PC-3 (cell line): ENCODE data around the gene MAB21L1. TPM values are rescaled to one million over a fixed set of nuclear protein-coding genes. Genes with fewer than 3 reads are reported as not detected.

Experiments used
- ATAC-seq: fragments of 200-7000 bp; cut with Tn5 transposase; 2 replicates; pipeline ENCODE4 v1.9.1; 2020; ENCODE audit warnings: mild to moderate bottlenecking, moderate library complexity
- Bru-seq: library from RNA; stranded (reverse); fragments of 400-500 nt; gene quantifications from one replicate; lab custom pipeline; 2021; lab: Mats Ljungman, UMichigan
- BruChase-seq, 2 experiments: library from RNA; stranded (reverse); fragments of 400-500 nt; gene quantifications; one replicate each; lab custom pipeline; 2021; lab: Mats Ljungman, UMichigan
- BruUV-seq: library from RNA; stranded (reverse); fragments of 400-500 nt; replicated peaks from 2 replicates; lab custom pipeline; 2021; lab: Mats Ljungman, UMichigan
- CTCF ChIA-PET: fragments of 300-600 bp; sonication (Branson Sonifier 250); formaldehyde crosslinking; loops from one replicate; lab custom pipeline; 2022; ENCODE audit warnings: antibody characterized with exemption; lab: Charles Lee
- POLR2A ChIA-PET: fragments of 300-600 bp; sonication (Branson Sonifier 250); formaldehyde crosslinking; loops from one replicate; lab custom pipeline; 2022; ENCODE audit warnings: antibody characterized with exemption; ENCODE audit not compliant: unreplicated experiment; lab: Charles Lee
- DNase-seq: peaks from one replicate; pipeline ENCODE4 v3.0.0-alpha.2; 2015
- H2AFZ ChIP-seq: fragments of 300-600 bp; sonication (generic); 2 replicates; pipeline ENCODE4 v1.6.0; 2016; ENCODE audit warnings: antibody characterized with exemption, low read length
- H3F3A ChIP-seq: fragments of 300-600 bp; sonication (generic); one replicate; pipeline ENCODE4 v1.6.0; 2017; ENCODE audit warnings: antibody characterized with exemption, low read length, control low read depth, mild to moderate bottlenecking; ENCODE audit not compliant: unreplicated experiment
- H3K27ac ChIP-seq: fragments of 300-600 bp; sonication (generic); 2 replicates; pipeline ENCODE4 v1.5.1; 2016; ENCODE audit warnings: mild to moderate bottlenecking, low read length
- H3K27me3 ChIP-seq: fragments of 300-600 bp; sonication (generic); 2 replicates; pipeline ENCODE4 v1.6.1; 2016; ENCODE audit warnings: low read length, mixed read lengths
- H3K36me3 ChIP-seq: fragments of 300-600 bp; sonication (generic); 2 replicates; pipeline ENCODE4 v1.6.1; 2016; ENCODE audit warnings: low read depth, mixed run types, low read length, mixed read lengths
- H3K4me1 ChIP-seq: fragments of 300-600 bp; sonication (generic); 2 replicates; pipeline ENCODE4 v1.5.1; 2016; ENCODE audit warnings: low read length; ENCODE audit not compliant: insufficient read depth
- H3K4me2 ChIP-seq: fragments of 300-600 bp; sonication (generic); 2 replicates; pipeline ENCODE4 v1.6.0; 2016; ENCODE audit warnings: low read length
- H3K4me3 ChIP-seq: fragments of 300-600 bp; sonication (generic); 2 replicates; pipeline ENCODE4 v1.5.1; 2016; ENCODE audit warnings: mild to moderate bottlenecking, low read length, mixed read lengths
- H3K79me2 ChIP-seq: fragments of 300-600 bp; sonication (generic); 2 replicates; pipeline ENCODE4 v1.6.1; 2017; ENCODE audit warnings: low read length, mixed read lengths
- H3K9ac ChIP-seq: fragments of 300-600 bp; sonication (generic); 2 replicates; pipeline ENCODE4 v1.6.0; 2016; ENCODE audit warnings: mild to moderate bottlenecking, low read length
- H3K9me2 ChIP-seq: fragments of 300-600 bp; sonication (generic); replicated peaks from 2 replicates; pipeline ENCODE4 v1.6.1; 2016; ENCODE audit warnings: mixed run types, low read length, mixed read lengths
- H3K9me3 ChIP-seq: fragments of 300-600 bp; sonication (generic); 2 replicates; pipeline ENCODE4 v1.6.1; 2016; ENCODE audit warnings: low read length, mixed read lengths
- H4K20me1 ChIP-seq: fragments of 300-600 bp; sonication (generic); 2 replicates; pipeline ENCODE4 v1.6.1; 2016; ENCODE audit warnings: low read length, mixed read lengths
- CTCF ChIP-seq: fragments of 300-600 bp; sonication (generic); conservative IDR thresholded peaks from 2 replicates; pipeline ENCODE4 v1.5.1; 2017; ENCODE audit warnings: antibody characterized with exemption, low read depth, mild to moderate bottlenecking, low read length
- EZH2 ChIP-seq: fragments of 300-600 bp; sonication (generic); IDR thresholded peaks from one replicate; pipeline ENCODE4 v1.6.1; 2017; ENCODE audit warnings: antibody characterized with exemption, mild to moderate bottlenecking, low read length; ENCODE audit not compliant: unreplicated experiment
- EZH2phosphoT487 ChIP-seq: fragments of 300-600 bp; sonication (generic); IDR thresholded peaks from 2 replicates; pipeline ENCODE4 v1.6.1; 2018; ENCODE audit warnings: mild to moderate bottlenecking, antibody characterized with exemption, low read length, borderline replicate concordance
- intact Hi-C: fragments of 100-400 bp; cut with micrococcal nuclease; formaldehyde crosslinking; loops from 2 replicates; pipeline ENCODE4 v1.9.0; 2023
- long read RNA-seq: library from polyadenylated mRNA; unstranded; transcript quantifications from one replicate; pipeline ENCODE4 v2.0.0, GENCODE V29; 2021; ENCODE audit not compliant: unreplicated experiment
- total RNA-seq: library from RNA; depleted of rRNA; stranded (reverse); fragments of >200 nt; gene quantifications from 2 replicates; pipeline ENCODE4 v1.2.3, GENCODE V29; 2014; rRNA removed

MAB21L1 gene
- not detected in 2 replicates for total RNA-seq
- Bru-seq, nascent RNA = not detected
- not detected for BruChase-seq, experiment 1, labeled RNA remaining after a 6-hour chase
- not detected for BruChase-seq, experiment 2, labeled RNA remaining after a 2-hour chase
- long read RNA-seq = 0 reads

- CTCF ChIA-PET = no interaction called here
- no peaks in the 10 kb centered on the region for H3K4me1 ChIP-seq
- no peak within 1 kb of the TSS for H3K4me2 ChIP-seq
- no peaks in the 10 kb centered on the region for H3K27me3 ChIP-seq
- no TSS peak for BruUV-seq
- no peaks in the 10 kb centered on the region for H3F3A ChIP-seq
- no peak within 1 kb of the TSS for H3K27ac ChIP-seq
- DNase-seq = no peak
- no peaks in the 10 kb centered on the region for H3K79me2 ChIP-seq
- H3K36me3 ChIP-seq = no peaks in the 10 kb centered on the region
- intact Hi-C loops = no loop called here
- H2AFZ ChIP-seq = no peak within 1 kb of the TSS
- no peaks in the 10 kb centered on the region for H3K9me3 ChIP-seq
- no peak for ATAC-seq
- POLR2A ChIA-PET = no interaction called here
- no peak within 1 kb of the TSS for H3K9ac ChIP-seq
- no peaks in the 10 kb centered on the region for H4K20me1 ChIP-seq
- no peak within 1 kb of the TSS for H3K4me3 ChIP-seq
- H3K9me2 ChIP-seq = no peaks in the 10 kb centered on the region
- TF ChIP-seq EZH2 (no peak), CTCF (no peak), EZH2phosphoT487 (no peak)
These were observed at the start of gene MAB21L1 for GRCh38 chr13:35475960-35476943. MAB21L1 (minus strand) TSS chr13:35476689; CDS start chr13:35476138, 551 bp downstream.

- Histone ChIP-seq H4K20me1 (no peaks in the 10 kb centered on the region), H3K4me1 (no peaks in the 10 kb centered on the region), H3F3A (no peaks in the 10 kb centered on the region), H3K27me3 (no peaks in the 10 kb centered on the region), H3K4me2 (no peak overlapping the region), H3K4me3 (no peak overlapping the region), H3K9ac (no peak overlapping the region), H3K9me3 (no peaks in the 10 kb centered on the region), H3K9me2 (no peaks in the 10 kb centered on the region), H3K27ac (no peak overlapping the region), H3K36me3 (no peaks in the 10 kb centered on the region), H3K79me2 (no peaks in the 10 kb centered on the region), H2AFZ (no peak overlapping the region)
- no peak for DNase-seq
- no peak for ATAC-seq
- BruUV-seq = no TSS peak
- intact Hi-C loops = no loop called here
- TF ChIP-seq EZH2 = no peak
- CTCF ChIA-PET = no interaction called here
- POLR2A ChIA-PET = no interaction called here
These were observed 47.7 kb upstream of the MAB21L1 start for GRCh38 chr13:35524171-35524570.

GRCh38 chr13:35518337-35518946 lies 42.0 kb upstream of the MAB21L1 start:
- Histone ChIP-seq H3K4me2 (no peak overlapping the region), H3K9me2 (no peaks in the 10 kb centered on the region), H3F3A (no peaks in the 10 kb centered on the region), H3K27me3 (no peaks in the 10 kb centered on the region), H3K9me3 (no peaks in the 10 kb centered on the region), H3K79me2 (no peaks in the 10 kb centered on the region), H2AFZ (no peak overlapping the region), H3K27ac (no peak overlapping the region), H3K4me3 (no peak overlapping the region), H4K20me1 (no peaks in the 10 kb centered on the region), H3K4me1 (no peaks in the 10 kb centered on the region), H3K9ac (no peak overlapping the region), H3K36me3 (no peaks in the 10 kb centered on the region)
- TF ChIP-seq CTCF = no peak
- TF ChIP-seq EZH2 = no peak
- TF ChIP-seq EZH2phosphoT487 = no peak
- ChIA-PET POLR2A (no interaction called here), CTCF (no interaction called here)
- DNase-seq (no peak), ATAC-seq (no peak)
- BruUV-seq = no TSS peak
- intact Hi-C loops = no loop called here
